Measurements from ENCODE around the gene ACOT13. TPM values are rescaled to one million over a fixed set of nuclear protein-coding genes. Genes with fewer than 3 reads are reported as not detected.
"Not testable (repeated sequence)": the region's sequence is repeated elsewhere in the genome, so short reads cannot be mapped to it uniquely, and the experiment has no call there.

Gene ACOT13
- total RNA-seq, 2 donors from 2014 or later: 36.2 to 43.1 TPM

DNA sequence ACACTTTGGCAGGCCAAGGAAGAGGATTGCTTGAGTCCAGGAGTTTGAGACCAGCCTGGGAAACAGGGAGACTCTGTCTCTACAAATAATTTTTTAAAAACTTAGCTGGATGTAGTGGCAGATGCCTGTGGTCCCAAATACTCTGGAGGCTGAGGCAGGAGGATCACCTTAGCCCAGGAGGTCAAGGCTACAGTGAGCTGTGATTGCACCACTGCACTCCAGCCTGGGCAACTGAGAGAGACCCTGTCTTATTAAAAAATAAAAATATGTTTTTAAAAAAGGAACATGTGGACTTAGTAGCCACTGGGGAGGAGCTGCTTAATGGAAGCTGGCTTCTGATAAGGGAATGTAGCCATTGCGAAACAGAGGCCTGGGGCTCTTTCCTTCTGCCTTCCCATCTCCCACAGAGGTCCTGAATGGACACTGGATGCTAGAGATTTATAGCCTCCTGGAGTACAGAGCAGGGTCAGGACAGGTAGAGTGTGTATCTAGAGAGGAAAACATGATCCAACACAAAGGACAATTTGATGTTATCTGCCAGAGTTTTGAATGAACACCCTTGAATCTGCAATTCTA lies 86.1 kb downstream of the ACOT13 start:
- Histone ChIP-seq H3K9me3 (ENCODE audit: control insufficient read depth, low read length) (peaks cover 13% of the 10 kb centered on the region), H3K27me3 (ENCODE audit: control insufficient read depth, insufficient read depth, low read length, poor library complexity, severe bottlenecking) (no peaks in the 10 kb centered on the region), H3K9ac (ENCODE audit: extremely low read depth, low read length, poor library complexity, severe bottlenecking) (no peak overlapping the region), H3K27ac (ENCODE audit: low read depth, low read length) (no peak overlapping the region), H3K36me3 (ENCODE audit: control insufficient read depth, insufficient read depth, low read length) (no peaks in the 10 kb centered on the region), H3K4me3 (ENCODE audit: low read length) (no peak overlapping the region), H3K4me1 (ENCODE audit: control insufficient read depth, insufficient read depth, low read length) (no peaks in the 10 kb centered on the region)
- no peaks in the 10 kb centered on the region for H3K4me1 Mint-ChIP-seq
- no peak overlapping the region for H3K27ac Mint-ChIP-seq
- WGBS, 2 experiments (ENCODE audit: insufficient coverage in 1 of 2, insufficient read length in 1 of 2): 100% methylated on average over 1 of the region's 1 CpG
- peaks cover 14% of the 10 kb centered on the region for H3K9me3 Mint-ChIP-seq
- H3K27me3 Mint-ChIP-seq (ENCODE audit: insufficient read depth): peaks cover 3% of the 10 kb centered on the region
- no peak overlapping the region for H3K4me3 Mint-ChIP-seq
- no peak for TF ChIP-seq CTCF (conservative IDR thresholded peaks at IDR 0.05)
- no peaks in the 10 kb centered on the region for H3K36me3 Mint-ChIP-seq (ENCODE audit: low read depth)
- no peak for DNase-seq

DNA sequence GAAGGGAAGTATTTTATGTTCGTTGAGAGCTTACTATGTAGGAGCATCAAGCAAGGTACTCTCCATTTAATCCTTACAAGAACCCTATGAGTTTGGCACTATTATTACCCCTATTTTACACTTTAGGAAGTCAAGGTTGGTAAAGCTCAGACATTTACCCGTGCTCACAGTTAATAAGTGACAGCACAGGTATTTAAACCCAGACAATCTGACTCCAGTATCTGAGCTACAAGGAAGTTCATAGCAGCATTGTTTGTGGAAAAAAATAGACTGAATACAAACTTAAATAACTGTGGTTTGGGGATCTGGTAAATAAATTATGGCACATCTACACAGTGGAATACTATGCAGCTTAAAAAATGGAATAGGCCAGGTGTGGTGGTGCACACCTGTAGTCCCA lies 86.7 kb downstream of the ACOT13 start:
- Mint-ChIP-seq H3K4me1 (no peaks in the 10 kb centered on the region), H3K27ac (no peak overlapping the region), H3K9me3 (peaks cover 14% of the 10 kb centered on the region), H3K27me3 (ENCODE audit: insufficient read depth) (peaks cover 3% of the 10 kb centered on the region), H3K36me3 (ENCODE audit: low read depth) (no peaks in the 10 kb centered on the region), H3K4me3 (no peak overlapping the region)
- Histone ChIP-seq H3K27me3 (ENCODE audit: control insufficient read depth, insufficient read depth, low read length, poor library complexity, severe bottlenecking) (no peaks in the 10 kb centered on the region), H3K9ac (ENCODE audit: extremely low read depth, low read length, poor library complexity, severe bottlenecking) (no peak overlapping the region), H3K4me3 (ENCODE audit: low read length) (no peak overlapping the region), H3K27ac (ENCODE audit: low read depth, low read length) (no peak overlapping the region), H3K4me1 (ENCODE audit: control insufficient read depth, insufficient read depth, low read length) (no peaks in the 10 kb centered on the region), H3K36me3 (ENCODE audit: control insufficient read depth, insufficient read depth, low read length) (no peaks in the 10 kb centered on the region), H3K9me3 (ENCODE audit: control insufficient read depth, low read length) (peaks cover 13% of the 10 kb centered on the region)
- no peak for TF ChIP-seq CTCF (conservative IDR thresholded peaks at IDR 0.05)
- 32% methylated on average over 1 of the region's 2 CpGs; no CpG with 5 or more reads in 1 of the 2 experiments for WGBS, 2 experiments (ENCODE audit: insufficient coverage in 1 of 2, insufficient read length in 1 of 2)
- no peak for DNase-seq

- not testable (repeated sequence) for H3K36me3 ChIP-seq (ENCODE audit: control insufficient read depth, insufficient read depth, low read length); H3K4me1 Mint-ChIP-seq; H3K4me3 Mint-ChIP-seq; H3K4me1 ChIP-seq (ENCODE audit: control insufficient read depth, insufficient read depth, low read length); H3K4me3 ChIP-seq (ENCODE audit: low read length); DNase-seq; H3K36me3 Mint-ChIP-seq (ENCODE audit: low read depth); H3K27ac ChIP-seq (ENCODE audit: low read depth, low read length); H3K9ac ChIP-seq (ENCODE audit: extremely low read depth, low read length, poor library complexity, severe bottlenecking); H3K27ac Mint-ChIP-seq; H3K27me3 ChIP-seq (ENCODE audit: control insufficient read depth, insufficient read depth, low read length, poor library complexity, severe bottlenecking); H3K27me3 Mint-ChIP-seq (ENCODE audit: insufficient read depth)
- peaks cover 14% of the 10 kb centered on the region for H3K9me3 Mint-ChIP-seq
- peaks cover 13% of the 10 kb centered on the region for H3K9me3 ChIP-seq (ENCODE audit: control insufficient read depth, low read length)
- 90 to 92% methylated on average over 2 to 4 of the region's 4 CpGs for WGBS, 2 experiments (ENCODE audit: insufficient coverage in 1 of 2, insufficient read length in 1 of 2)
Measured at GRCh38 chr6:24754378-24754777, 87.5 kb downstream of the ACOT13 start.

Other genes with a start within 250 kb of the ACOT13 start
- gene GPLD1, start 177.5 kb upstream of the ACOT13 start, total RNA-seq: 1 to 10 TPM; 5.3 to 7.5 TPM
- gene ALDH5A1, start 172.1 kb upstream of the ACOT13 start, total RNA-seq: 1 to 10 TPM; 7.1 to 9.6 TPM
- gene KIAA0319, start 20.9 kb upstream of the ACOT13 start, total RNA-seq: under 1 TPM; 0.48 to 0.75 TPM
- gene TDP2, start 178 bp upstream of the ACOT13 start, total RNA-seq: 10 to 100 TPM; 53.0 to 54.2 TPM
- gene C6orf62, start 52.1 kb downstream of the ACOT13 start, total RNA-seq: 100 to 1,000 TPM; 106 to 120 TPM
- 10 to 100 TPM; 64.9 to 79.7 TPM for gene GMNN, start 107.9 kb downstream of the ACOT13 start, total RNA-seq
- gene ARMH2, start 131.8 kb downstream of the ACOT13 start, total RNA-seq: not detected

All from endodermal cell (in vitro differentiated cells).